B cell (primary cell): ENCODE measurements around the gene LMNTD2. TPM values are rescaled to one million over a fixed set of nuclear protein-coding genes. Genes with fewer than 3 reads are reported as not detected.

Experiments
- ATAC-seq: fragments of 200-7000 bp; cut with Tn5 transposase; one replicate; pipeline ENCODE4 v1.10.0; 2021; ENCODE audit warnings: low read depth, mild to moderate bottlenecking, moderate number of reproducible peaks, moderate library complexity
- CTCF ChIA-PET: fragments of 350-600 bp; sonication (Branson Sonifier 250); formaldehyde crosslinking; loops from one replicate; lab custom pipeline; 2021; ENCODE audit warnings: antibody characterized with exemption, inconsistent platforms; lab: Charles Lee
- POLR2A ChIA-PET: fragments of 350-600 bp; sonication (Branson Sonifier 250); formaldehyde crosslinking; loops from one replicate; lab custom pipeline; 2021; ENCODE audit warnings: antibody characterized with exemption; lab: Charles Lee
- DNase-seq: peaks from one replicate; pipeline ENCODE4 v3.0.0; 2013
- H2AFZ ChIP-seq: 2 replicates; pipeline ENCODE4 v1.6.1; 2012; ENCODE audit warnings: mild to moderate bottlenecking, low read depth, low read length; ENCODE audit not compliant: insufficient read depth, poor library complexity, severe bottlenecking
- H3K27ac ChIP-seq, 2 donors: 1 replicate in 1 of 2; 2 replicates in 1 of 2; pipeline ENCODE4 v1.5.1; 2012 to 2013; ENCODE audit warnings: low read length in 2 of 2, mild to moderate bottlenecking in 2 of 2, moderate library complexity in 1 of 2
- H3K27me3 ChIP-seq, 4 experiments: fragments of 200-600 bp in 1 of 4; sonication (generic) in 1 of 4; replicated peaks in 1 of 4; 1 replicate in 2 of 4; 2 replicates in 2 of 4; pipeline versions ENCODE4 v1.6.1 to v1.7.0; 2013 to 2016; ENCODE audit warnings: low read length in 3 of 4, mild to moderate bottlenecking in 2 of 4, mixed read lengths in 1 of 4, moderate library complexity in 1 of 4; ENCODE audit not compliant: insufficient read depth in 4 of 4, control insufficient read depth in 3 of 4; ENCODE audit errors: control extremely low read depth in 1 of 4
- H3K36me3 ChIP-seq, 2 experiments: replicated peaks in 1 of 2; 1 replicate in 1 of 2; 2 replicates in 1 of 2; pipeline versions ENCODE4 v1.6.1 to v1.7.1; 2013; ENCODE audit warnings: low read length in 1 of 2; ENCODE audit not compliant: insufficient read depth in 2 of 2, control insufficient read depth in 1 of 2; ENCODE audit errors: control extremely low read depth in 1 of 2, extremely low read depth in 1 of 2
- H3K4me1 ChIP-seq, 2 donors: fragments of 200-600 bp in 1 of 2; sonication (generic) in 1 of 2; 1 replicate in 1 of 2; 2 replicates in 1 of 2; pipeline versions ENCODE4 v1.5.1 to v1.6.1; 2013 to 2017; ENCODE audit warnings: low read length in 2 of 2; ENCODE audit not compliant: control insufficient read depth in 2 of 2, insufficient read depth in 2 of 2
- H3K4me2 ChIP-seq: replicated peaks from 2 replicates; pipeline ENCODE3; 2012; ENCODE audit warnings: mild to moderate bottlenecking, low read depth, low read length; ENCODE audit not compliant: poor library complexity, severe bottlenecking
- H3K4me3 ChIP-seq, 5 experiments: fragments of 200-600 bp in 1 of 5; sonication (generic) in 1 of 5; 1 replicate in 3 of 5; 2 replicates in 2 of 5; pipeline versions ENCODE4 v1.5.1 to v1.7.0; 2011 to 2016; ENCODE audit warnings: low read length in 4 of 5, mild to moderate bottlenecking in 4 of 5, low read depth in 2 of 5, control low read depth in 1 of 5, moderate library complexity in 1 of 5; ENCODE audit not compliant: insufficient read depth in 1 of 5; ENCODE audit errors: control extremely low read depth in 1 of 5, extremely low read depth in 1 of 5
- H3K79me2 ChIP-seq: fragments of 200-600 bp; sonication (generic); one replicate; pipeline ENCODE4 v1.6.0; 2016; ENCODE audit warnings: low read length; ENCODE audit not compliant: control insufficient read depth, insufficient read depth
- H3K9ac ChIP-seq: fragments of 200-600 bp; sonication (generic); 2 replicates; pipeline ENCODE4 v1.6.1; 2017; ENCODE audit warnings: mild to moderate bottlenecking, low read length, moderate library complexity
- H3K9me3 ChIP-seq, 3 donors: one replicate each; pipeline versions ENCODE4 v1.6.1 to v1.7.1; 2013; ENCODE audit warnings: low read length in 2 of 3; ENCODE audit not compliant: control insufficient read depth in 2 of 3, insufficient read depth in 1 of 3; ENCODE audit errors: control extremely low read depth in 1 of 3
- H4K20me1 ChIP-seq: 2 replicates; pipeline ENCODE4 v1.6.0; 2012; ENCODE audit warnings: mild to moderate bottlenecking, low read length; ENCODE audit not compliant: insufficient read depth, control insufficient read depth, poor library complexity, severe bottlenecking
- H3K27ac Mint-ChIP-seq: one replicate; pipeline ENCODE4 v1.8.0; 2021; ENCODE audit warnings: mixed read lengths
- H3K27me3 Mint-ChIP-seq: one replicate; pipeline ENCODE4 v1.8.0; 2021; ENCODE audit warnings: mixed read lengths
- H3K4me1 Mint-ChIP-seq: one replicate; pipeline ENCODE4 v1.8.0; 2021; ENCODE audit warnings: mixed read lengths
- H3K4me3 Mint-ChIP-seq: one replicate; pipeline ENCODE4 v1.8.0; 2021; ENCODE audit warnings: mixed read lengths
- H3K9me3 Mint-ChIP-seq: one replicate; pipeline ENCODE4 v1.8.0; 2022; ENCODE audit warnings: mixed read lengths; ENCODE audit not compliant: insufficient read depth
- EZH2 ChIP-seq: IDR thresholded peaks from 2 replicates; pipeline ENCODE4 v1.6.1; 2012; ENCODE audit warnings: borderline replicate concordance, low read depth, mild to moderate bottlenecking, moderate library complexity, low read length; ENCODE audit not compliant: insufficient read depth, poor library complexity, severe bottlenecking
- WGBS: methylation state at CpG from one replicate; pipeline ENCODE4 v1.1.5; 2013; ENCODE audit warnings: missing lambda C conversion rate; ENCODE audit not compliant: insufficient coverage; 5-methylcytosine and 5-hydroxymethylcytosine counted together
- intact Hi-C: fragments of 100-400 bp; cut with micrococcal nuclease; formaldehyde crosslinking; loops from one replicate; pipeline ENCODE4 v1.10.0; 2022
- polyA plus RNA-seq: library from polyadenylated mRNA; depleted of rRNA; stranded (reverse); fragments of >200 nt; gene quantifications from 2 replicates; pipeline ENCODE4 v1.2.3, GENCODE V29; 2012
- total RNA-seq, 2 donors: library from RNA; stranded (reverse); fragments of 120-200 nt in 1 of 2; gene quantifications; 1 replicate in 1 of 2; 2 replicates in 1 of 2; pipeline versions ENCODE4 v1.2.3 to v1.2.4, GENCODE V29; 2013 to 2022
- TF ChIP-seq, protein P1 (sequence below): fragments of 200-600 bp; IDR thresholded peaks from one replicate; pipeline ENCODE4 v1.8.0; 2022; ENCODE audit warnings: antibody characterized with exemption, mild to moderate bottlenecking

The LMNTD2 gene
- total and polyA plus RNA-seq, 2 donors (not counting 1 experiment from before 2014, with no cell fraction given): 21.4 to 29.6 TPM

GRCh38 chr11:578276-579035, 17.9 kb upstream of the LMNTD2 start:
- Histone ChIP-seq H3K27me3 (peaks cover 0 to 12% (median 7%) of the 10 kb centered on the region in 4 experiments), H4K20me1 (peaks cover 72% of the 10 kb centered on the region), H3K9ac (no peak overlapping the region), H3K36me3 (peaks cover 1 to 13% of the 10 kb centered on the region in 2 experiments), H3K79me2 (peaks cover 67% of the 10 kb centered on the region), H3K4me2 (peak overlapping the region; percentile 95), H3K27ac (no peak overlapping the region), H3K4me1 (peaks cover 30 to 44% of the 10 kb centered on the region in 2 donors), H3K9me3 (peaks cover 0 to 3% (median 0%) of the 10 kb centered on the region in 3 donors), H3K4me3 (peak overlapping the region in 2 of 5 experiments; percentile 5 to 95), H2AFZ (no peak overlapping the region)
- 84% methylated on average over 17 of the region's 21 CpGs for WGBS
- TF ChIP-seq, protein P1, sequence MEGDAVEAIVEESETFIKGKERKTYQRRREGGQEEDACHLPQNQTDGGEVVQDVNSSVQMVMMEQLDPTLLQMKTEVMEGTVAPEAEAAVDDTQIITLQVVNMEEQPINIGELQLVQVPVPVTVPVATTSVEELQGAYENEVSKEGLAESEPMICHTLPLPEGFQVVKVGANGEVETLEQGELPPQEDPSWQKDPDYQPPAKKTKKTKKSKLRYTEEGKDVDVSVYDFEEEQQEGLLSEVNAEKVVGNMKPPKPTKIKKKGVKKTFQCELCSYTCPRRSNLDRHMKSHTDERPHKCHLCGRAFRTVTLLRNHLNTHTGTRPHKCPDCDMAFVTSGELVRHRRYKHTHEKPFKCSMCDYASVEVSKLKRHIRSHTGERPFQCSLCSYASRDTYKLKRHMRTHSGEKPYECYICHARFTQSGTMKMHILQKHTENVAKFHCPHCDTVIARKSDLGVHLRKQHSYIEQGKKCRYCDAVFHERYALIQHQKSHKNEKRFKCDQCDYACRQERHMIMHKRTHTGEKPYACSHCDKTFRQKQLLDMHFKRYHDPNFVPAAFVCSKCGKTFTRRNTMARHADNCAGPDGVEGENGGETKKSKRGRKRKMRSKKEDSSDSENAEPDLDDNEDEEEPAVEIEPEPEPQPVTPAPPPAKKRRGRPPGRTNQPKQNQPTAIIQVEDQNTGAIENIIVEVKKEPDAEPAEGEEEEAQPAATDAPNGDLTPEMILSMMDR: no peak
- no peak for TF ChIP-seq EZH2
- DNase-seq (no peak), ATAC-seq (no peak)
- Mint-ChIP-seq H3K27me3 (peaks cover 15% of the 10 kb centered on the region), H3K27ac (peak overlapping the region; percentile 20), H3K4me1 (peaks cover 46% of the 10 kb centered on the region), H3K9me3 (no peaks in the 10 kb centered on the region), H3K4me3 (peak overlapping the region; percentile 57)
- CTCF ChIA-PET: interaction anchor here (1.3 to 2.3 kb wide), 2 partner anchors 10 to 24 kb away, joined by 3 to 4 read pairs; no protein-coding TSS in a partner anchor
- POLR2A ChIA-PET: no interaction called here
- intact Hi-C loops: loop anchor here (10.0 kb wide), 1 partner anchor 806 kb away; the partner anchor contains the start of gene BRSK2

- Histone ChIP-seq H3K36me3 (peaks cover 1 to 7% of the 10 kb centered on the region in 2 experiments), H3K9ac (peak overlapping the region; percentile 85), H3K4me1 (peaks cover 30 to 44% of the 10 kb centered on the region in 2 donors), H2AFZ (no peak overlapping the region), H3K27ac (peak overlapping the region in 1 of 2 donors; percentile 68), H3K4me3 (peak overlapping the region in 4 of 5 experiments; percentile 65 to 95 (median 78)), H3K27me3 (peaks cover 0 to 16% (median 7%) of the 10 kb centered on the region in 4 experiments), H3K9me3 (peaks cover 0 to 3% (median 0%) of the 10 kb centered on the region in 3 donors), H3K4me2 (peak overlapping the region; percentile 95), H4K20me1 (peaks cover 66% of the 10 kb centered on the region), H3K79me2 (peaks cover 58% of the 10 kb centered on the region)
- TF ChIP-seq, protein P1: no peak
- no peak for TF ChIP-seq EZH2
- H3K4me3 Mint-ChIP-seq: peak overlapping the region; percentile 89
- CTCF ChIA-PET: interaction anchor here (1.3 to 2.3 kb wide), 2 partner anchors 9 to 23 kb away, joined by 3 to 4 read pairs; no protein-coding TSS in a partner anchor
- intact Hi-C loops: loop anchor here (10.0 kb wide), 1 partner anchor 807 kb away; the partner anchor contains the start of gene BRSK2
- no peak for DNase-seq
- peaks cover 15% of the 10 kb centered on the region for H3K27me3 Mint-ChIP-seq
- H3K4me1 Mint-ChIP-seq: peaks cover 46% of the 10 kb centered on the region
- H3K27ac Mint-ChIP-seq: peak overlapping the region; percentile 61
- H3K9me3 Mint-ChIP-seq: no peaks in the 10 kb centered on the region
- 87% methylated on average over 5 of the region's 6 CpGs for WGBS
- no peak for ATAC-seq
- POLR2A ChIA-PET: no interaction called here
Measured at GRCh38 chr11:577611-577894, 17.0 kb upstream of the LMNTD2 start.
